Activated CD4-positive, alpha-beta T cell treated with anti-CD3 and anti-CD28 coated beads, Interleukin-2, amount 10 ng/mL, durations not matched to agents 24 days and 14 days (primary cell): Measurements from ENCODE around the gene ARL13B. TPM values are rescaled to one million over a fixed set of nuclear protein-coding genes. Genes with fewer than 3 reads are reported as not detected.
"Not testable (repeated sequence)": the region's sequence is repeated elsewhere in the genome, so short reads cannot be mapped to it uniquely, and the experiment has no call there.

Experiments
- DNase-seq: peaks from one replicate; pipeline ENCODE4 v3.0.0; 2022
- H3K27ac Mint-ChIP-seq: one replicate; pipeline ENCODE4 v1.8.0; 2022; ENCODE audit warnings: mild to moderate bottlenecking, mixed read lengths
- H3K27me3 Mint-ChIP-seq: one replicate; pipeline ENCODE4 v1.8.0; 2022; ENCODE audit warnings: mixed read lengths
- H3K36me3 Mint-ChIP-seq: one replicate; pipeline ENCODE4 v1.8.0; 2022; ENCODE audit warnings: low read depth, mild to moderate bottlenecking, mixed read lengths
- H3K4me1 Mint-ChIP-seq: one replicate; pipeline ENCODE4 v1.8.0; 2021; ENCODE audit warnings: mixed read lengths
- H3K4me3 Mint-ChIP-seq: one replicate; pipeline ENCODE4 v1.8.0; 2022; ENCODE audit warnings: mild to moderate bottlenecking, moderate library complexity, mixed read lengths
- H3K9me3 Mint-ChIP-seq: one replicate; pipeline ENCODE4 v1.8.0; 2021; ENCODE audit warnings: mixed read lengths
- intact Hi-C: fragments of 100-400 bp; cut with micrococcal nuclease; formaldehyde crosslinking; loops from one replicate; pipeline ENCODE4 v1.15.1; 2023
- total RNA-seq: library from RNA; stranded (reverse); gene quantifications from 2 replicates; pipeline ENCODE4 v1.2.3, GENCODE V29; 2022

Gene ARL13B
- 12.2 and 16.6 TPM in 2 replicates for total RNA-seq

DNA sequence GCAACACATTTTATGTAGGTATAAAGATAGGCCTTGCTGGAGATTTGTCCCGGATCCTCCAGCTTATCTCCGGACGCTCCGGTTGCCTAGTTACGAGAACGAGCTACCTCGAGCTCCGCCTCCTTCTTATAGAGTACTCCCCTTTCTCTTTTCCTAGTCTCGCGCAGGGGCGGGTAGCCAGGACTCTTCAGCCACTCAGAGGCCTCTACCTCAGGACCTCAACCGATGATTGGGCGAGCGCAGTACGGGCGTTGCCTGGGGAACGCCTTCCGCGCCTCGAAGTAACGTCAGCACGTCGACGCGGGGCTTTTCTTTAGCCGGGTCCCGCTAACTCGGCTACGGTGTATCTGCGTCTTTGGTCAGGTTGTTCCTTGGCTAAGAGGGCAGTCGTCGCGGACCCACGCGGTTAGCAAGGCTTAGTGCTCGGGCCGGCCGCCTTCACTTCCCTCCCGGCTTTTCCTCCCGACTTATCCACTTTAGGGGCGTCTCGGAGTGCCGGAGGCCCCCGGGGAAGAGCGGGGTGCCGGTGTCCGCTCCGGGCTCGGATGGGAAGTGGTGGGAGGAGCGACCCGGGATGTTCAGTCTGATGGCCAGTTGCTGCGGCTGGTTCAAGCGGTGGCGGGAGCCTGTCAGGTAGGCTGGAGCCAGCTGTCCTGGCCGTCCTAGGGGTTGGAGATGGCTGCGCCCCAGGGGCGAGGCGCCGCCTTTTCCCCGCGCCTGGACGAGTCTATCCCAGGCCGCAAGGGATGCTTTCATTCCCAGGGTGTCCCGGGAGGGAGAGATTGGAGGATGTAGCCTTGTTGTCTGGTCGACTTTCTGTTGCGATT lies at the start of gene ARL13B:
TSS of gene ARL13B (plus strand) at position 306 of the 827 bp plus-strand sequence. CDS start at position 575, 269 bp downstream.
- intact Hi-C loops = loop anchor here (1.0 kb wide), 1 partner anchor 83 kb away; the partner anchor contains the start of gene NSUN3
- Mint-ChIP-seq H3K27me3 (no peaks in the 10 kb centered on the region), H3K4me1 (peaks cover 19% of the 10 kb centered on the region), H3K36me3 (no peaks in the 10 kb centered on the region), H3K9me3 (no peaks in the 10 kb centered on the region), H3K4me3 (peak within 1 kb of the TSS; percentile 90), H3K27ac (peak within 1 kb of the TSS; percentile 91)
- peak; percentile 98 for DNase-seq

DNA sequence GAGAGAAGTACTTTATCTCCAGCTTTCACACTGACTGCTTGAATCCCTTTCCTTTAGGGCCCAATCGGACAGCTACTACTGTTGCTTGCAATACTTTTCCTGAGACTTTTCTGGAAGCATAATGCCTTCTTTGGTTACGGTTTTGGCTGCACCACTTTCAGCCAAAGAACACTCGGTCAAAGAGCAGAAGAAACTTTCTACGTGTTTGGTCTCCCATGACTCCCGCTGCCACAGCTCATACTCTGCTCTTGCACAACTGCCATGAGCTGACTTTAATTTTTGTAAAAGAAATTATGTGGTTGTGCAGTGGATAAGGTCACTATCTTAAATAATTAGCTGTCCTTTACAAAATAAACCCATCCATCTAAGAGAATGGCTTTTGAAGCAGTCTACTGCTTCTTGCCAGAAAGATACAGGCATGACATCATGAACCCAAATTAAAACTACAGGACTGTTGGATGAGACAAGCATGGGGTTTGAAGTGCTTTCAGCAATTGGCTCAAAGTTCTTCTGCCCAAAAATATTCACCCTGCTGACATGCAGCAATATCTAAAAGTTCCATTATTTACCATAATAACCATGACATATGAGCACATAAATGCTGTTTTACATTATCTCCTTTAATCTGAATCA lies 48.2 kb upstream of the ARL13B start:
- intact Hi-C loops = no loop called here
- H3K4me1 Mint-ChIP-seq = no peaks in the 10 kb centered on the region
- H3K27me3 Mint-ChIP-seq = no peaks in the 10 kb centered on the region
- H3K4me3 Mint-ChIP-seq = no peak overlapping the region
- H3K27ac Mint-ChIP-seq = no peak overlapping the region
- no peaks in the 10 kb centered on the region for H3K9me3 Mint-ChIP-seq
- H3K36me3 Mint-ChIP-seq = no peaks in the 10 kb centered on the region
- no peak for DNase-seq

DNA sequence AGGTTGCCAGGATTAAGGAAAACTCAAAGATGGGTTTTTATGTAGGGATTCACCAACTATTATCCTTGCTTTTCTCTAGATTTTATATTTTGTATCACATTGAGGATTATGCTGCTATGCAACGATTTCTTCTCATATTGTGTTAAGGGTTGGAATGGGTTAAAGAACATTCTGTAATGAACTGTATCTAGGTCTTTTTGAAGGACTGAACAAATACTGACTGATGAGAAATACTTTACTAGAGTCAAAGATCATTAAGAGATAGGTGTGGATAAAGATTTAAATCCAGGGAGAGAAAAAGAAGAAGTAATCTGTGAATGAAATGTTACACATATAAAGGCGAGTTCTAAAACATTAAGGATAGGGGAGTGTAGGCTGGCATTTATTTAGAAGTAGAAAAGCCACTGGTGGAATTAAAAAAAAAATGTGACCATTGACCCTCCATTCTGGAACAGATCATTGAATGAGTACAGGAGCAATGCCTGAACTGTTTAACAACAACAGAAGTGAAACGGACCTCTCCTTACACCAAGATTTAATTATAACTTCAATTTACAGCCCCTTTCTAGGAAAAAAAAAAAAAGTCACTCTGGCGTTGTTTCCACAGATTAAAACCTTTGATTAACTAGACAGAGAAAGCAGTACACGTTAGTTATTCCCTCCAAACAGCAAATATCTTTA lies 45.4 kb upstream of the ARL13B start:
- Mint-ChIP-seq H3K9me3 (no peaks in the 10 kb centered on the region), H3K4me3 (no peak overlapping the region), H3K36me3 (no peaks in the 10 kb centered on the region), H3K27ac (no peak overlapping the region), H3K4me1 (no peaks in the 10 kb centered on the region), H3K27me3 (no peaks in the 10 kb centered on the region)
- intact Hi-C loops = no loop called here
- no peak for DNase-seq

DNA sequence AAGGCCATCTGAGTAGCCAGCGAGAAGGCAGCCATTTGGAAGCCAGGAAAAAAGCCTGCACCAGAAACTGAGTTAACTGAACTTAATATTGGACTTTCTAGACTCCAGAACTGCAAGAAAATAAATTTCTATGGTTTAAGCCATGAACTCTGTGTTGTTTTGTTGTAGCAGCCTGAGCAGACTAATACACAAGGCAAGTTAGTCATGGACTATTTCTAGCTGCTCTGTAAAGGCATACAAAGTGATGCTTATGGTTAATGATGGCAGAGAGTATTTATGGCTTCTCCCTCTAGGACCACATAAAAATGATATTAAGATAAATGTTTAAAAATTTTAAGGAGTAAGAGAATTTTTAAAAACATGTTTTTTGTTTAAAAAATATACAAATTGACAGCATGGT lies 43.4 kb upstream of the ARL13B start:
- no peak overlapping the region for H3K4me3 Mint-ChIP-seq
- intact Hi-C loops = no loop called here
- no peaks in the 10 kb centered on the region for H3K36me3 Mint-ChIP-seq
- H3K4me1 Mint-ChIP-seq = no peaks in the 10 kb centered on the region
- H3K27ac Mint-ChIP-seq = no peak overlapping the region
- DNase-seq = no peak
- H3K9me3 Mint-ChIP-seq = no peaks in the 10 kb centered on the region
- no peaks in the 10 kb centered on the region for H3K27me3 Mint-ChIP-seq

DNA sequence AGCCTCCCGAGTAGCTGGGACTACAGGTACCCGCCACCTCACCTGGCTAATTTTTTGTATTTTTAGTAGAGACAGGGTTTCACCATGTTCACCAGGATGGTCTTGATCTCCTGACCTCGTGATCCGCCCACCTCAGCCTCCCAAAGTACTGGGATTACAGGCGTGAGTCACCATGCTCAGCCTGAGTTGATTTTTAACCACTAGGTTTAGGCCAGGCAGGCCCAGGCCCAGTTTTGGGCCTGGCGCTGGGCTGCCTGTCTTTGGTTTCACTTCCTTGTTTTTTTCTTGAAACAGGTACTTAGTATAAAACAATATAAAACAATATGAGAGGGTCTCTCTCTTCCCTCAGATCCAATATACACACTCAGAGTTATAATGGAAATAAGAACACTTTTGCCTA lies 42.5 kb upstream of the ARL13B start:
- DNase-seq, H3K4me1 Mint-ChIP-seq, H3K27ac Mint-ChIP-seq, H3K36me3 Mint-ChIP-seq, H3K9me3 Mint-ChIP-seq, H3K27me3 Mint-ChIP-seq, intact Hi-C loops, H3K4me3 Mint-ChIP-seq: not testable (repeated sequence)

DNA sequence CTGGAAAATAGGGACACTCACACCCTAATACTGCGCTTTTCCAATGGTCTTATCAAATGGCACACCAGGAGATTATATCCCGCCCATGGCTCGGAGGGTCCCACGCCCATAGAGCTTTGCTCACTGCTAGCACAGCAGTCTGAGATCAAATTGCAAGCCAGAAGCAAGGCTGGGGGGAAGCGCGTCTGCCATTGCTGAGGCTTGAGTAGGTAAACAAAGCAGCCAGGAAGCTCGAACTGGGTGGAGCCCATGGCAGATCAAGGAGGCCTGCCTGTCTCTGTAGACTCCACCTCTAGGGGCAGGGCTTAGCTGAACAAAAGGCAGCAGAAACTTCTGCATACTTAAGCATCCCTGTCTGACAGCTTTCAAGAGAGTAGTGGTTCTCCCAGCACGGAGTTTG lies 30.0 kb upstream of the ARL13B start:
- H3K36me3 Mint-ChIP-seq, DNase-seq, H3K27me3 Mint-ChIP-seq, H3K9me3 Mint-ChIP-seq, intact Hi-C loops, H3K4me3 Mint-ChIP-seq, H3K27ac Mint-ChIP-seq, H3K4me1 Mint-ChIP-seq: not testable (repeated sequence)

DNA sequence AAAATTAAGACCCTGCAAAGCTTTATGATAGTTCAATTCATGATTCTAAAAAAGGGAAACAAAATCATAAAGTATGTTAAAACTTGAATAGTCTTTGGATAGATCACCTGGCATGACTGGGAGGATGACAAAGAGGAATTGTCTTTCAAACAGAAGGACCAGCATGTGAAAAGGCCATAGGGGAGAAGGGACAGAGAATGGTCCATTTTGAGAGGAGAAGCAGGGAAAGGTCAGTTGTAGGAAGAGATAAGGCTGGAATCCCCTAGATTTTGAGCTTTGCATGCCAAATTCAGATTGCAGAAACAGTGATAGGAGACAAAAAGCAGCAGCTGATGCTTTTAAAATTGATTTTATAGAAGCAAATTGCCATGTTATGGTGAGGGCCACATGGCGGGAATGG lies 18.9 kb upstream of the ARL13B start:
- no peaks in the 10 kb centered on the region for H3K4me1 Mint-ChIP-seq
- no peak overlapping the region for H3K4me3 Mint-ChIP-seq
- no peak for DNase-seq
- no peak overlapping the region for H3K27ac Mint-ChIP-seq
- peaks cover 3% of the 10 kb centered on the region for H3K9me3 Mint-ChIP-seq
- peaks cover 2% of the 10 kb centered on the region for H3K27me3 Mint-ChIP-seq
- H3K36me3 Mint-ChIP-seq = no peaks in the 10 kb centered on the region
- intact Hi-C loops = no loop called here

DNA sequence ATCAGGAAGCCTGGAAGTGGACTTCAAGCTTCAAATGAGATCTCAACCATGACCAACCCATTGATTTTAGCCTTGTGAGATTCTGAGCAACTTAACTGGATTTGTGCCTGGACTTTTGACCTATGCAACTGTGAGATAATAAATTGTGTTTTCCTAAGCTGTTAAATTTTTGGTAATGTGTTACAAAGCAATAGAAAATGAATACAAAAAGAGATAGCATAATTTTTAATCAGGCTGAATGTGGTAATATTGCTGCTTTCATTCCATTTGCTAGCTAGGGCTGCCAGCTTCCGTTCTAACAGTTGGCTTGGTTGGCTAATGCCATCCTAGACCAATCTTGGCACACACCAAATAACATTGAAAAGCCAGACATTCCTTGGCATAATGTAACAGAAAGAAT lies 18.5 kb upstream of the ARL13B start:
- H3K9me3 Mint-ChIP-seq = peaks cover 6% of the 10 kb centered on the region
- no peak overlapping the region for H3K27ac Mint-ChIP-seq
- no peak for DNase-seq
- intact Hi-C loops = no loop called here
- H3K4me1 Mint-ChIP-seq = no peaks in the 10 kb centered on the region
- H3K27me3 Mint-ChIP-seq = peaks cover 2% of the 10 kb centered on the region
- no peaks in the 10 kb centered on the region for H3K36me3 Mint-ChIP-seq
- no peak overlapping the region for H3K4me3 Mint-ChIP-seq

DNA sequence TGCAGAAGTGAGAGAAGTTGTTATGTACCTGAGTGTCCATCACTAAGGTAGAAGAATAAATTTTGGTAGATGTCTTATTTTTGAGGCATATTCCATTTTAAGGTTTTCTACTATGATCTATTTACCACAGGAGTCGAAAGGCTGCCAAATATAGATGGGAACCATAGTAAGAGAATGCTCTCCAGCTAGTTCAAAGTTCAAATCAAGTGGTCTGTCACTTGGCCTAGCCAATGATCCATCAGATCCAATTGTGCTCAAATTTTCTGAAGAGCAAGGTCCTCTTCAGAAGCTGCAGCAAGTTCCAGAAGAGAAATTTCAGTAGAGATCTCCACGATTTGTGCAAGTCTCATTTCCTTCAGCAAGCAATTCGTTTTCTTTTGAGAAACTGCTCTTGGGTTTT lies 17.2 kb upstream of the ARL13B start:
- intact Hi-C loops = no loop called here
- no peaks in the 10 kb centered on the region for H3K4me1 Mint-ChIP-seq
- no peak for DNase-seq
- H3K27ac Mint-ChIP-seq = no peak overlapping the region
- peaks cover 6% of the 10 kb centered on the region for H3K9me3 Mint-ChIP-seq
- no peaks in the 10 kb centered on the region for H3K36me3 Mint-ChIP-seq
- peaks cover 2% of the 10 kb centered on the region for H3K27me3 Mint-ChIP-seq
- no peak overlapping the region for H3K4me3 Mint-ChIP-seq

DNA sequence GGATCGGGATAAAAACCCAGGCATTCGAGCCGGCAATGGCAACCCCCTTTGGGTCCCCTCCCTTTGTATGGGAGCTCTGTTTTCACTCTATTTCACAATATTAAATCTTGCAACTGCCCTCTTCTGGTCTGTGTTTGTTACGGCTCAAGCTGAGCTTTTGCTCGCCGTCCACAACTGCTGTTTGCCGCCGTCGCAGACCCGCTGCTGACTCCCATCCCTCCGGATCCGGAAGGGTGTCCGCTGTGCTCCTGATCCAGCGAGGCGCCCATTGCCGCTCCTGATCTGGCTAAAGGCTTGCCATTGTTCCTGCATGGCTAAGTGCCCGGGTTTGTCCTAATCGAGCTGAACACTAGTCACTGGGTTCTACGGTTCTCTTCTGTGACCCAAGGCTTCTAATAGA lies 14.8 kb upstream of the ARL13B start:
- intact Hi-C loops, H3K4me3 Mint-ChIP-seq, H3K4me1 Mint-ChIP-seq: not testable (repeated sequence)

DNA sequence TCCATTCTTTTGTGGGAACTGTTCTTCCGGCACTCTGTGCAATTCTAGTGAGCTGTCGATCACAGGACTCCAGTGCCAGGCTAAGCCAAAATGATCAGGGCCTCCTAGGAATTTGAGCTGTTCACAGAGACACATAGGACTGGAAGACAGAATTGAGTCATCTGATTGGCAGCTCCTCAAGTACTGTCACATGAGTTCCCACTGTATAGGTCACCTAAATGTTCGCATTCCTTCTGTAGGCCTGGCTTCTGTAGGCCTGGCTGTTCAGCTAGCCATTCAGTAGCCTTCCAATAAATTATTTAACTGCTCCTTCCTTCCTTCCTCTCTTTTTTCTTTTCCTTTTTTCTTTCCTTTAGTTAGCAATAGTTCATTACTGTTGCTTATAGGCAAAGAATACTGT lies 10.5 kb upstream of the ARL13B start:
- intact Hi-C loops = no loop called here
- no peaks in the 10 kb centered on the region for H3K36me3 Mint-ChIP-seq
- H3K9me3 Mint-ChIP-seq = peaks cover 6% of the 10 kb centered on the region
- DNase-seq = no peak
- no peak overlapping the region for H3K4me3 Mint-ChIP-seq
- H3K27ac Mint-ChIP-seq = no peak overlapping the region
- H3K4me1 Mint-ChIP-seq = peaks cover 10% of the 10 kb centered on the region
- H3K27me3 Mint-ChIP-seq = peaks cover 9% of the 10 kb centered on the region

More for the DNA sequence above, 14.8 kb upstream of the ARL13B start:
- not testable (repeated sequence) for H3K9me3 Mint-ChIP-seq, DNase-seq, H3K27me3 Mint-ChIP-seq, H3K36me3 Mint-ChIP-seq, H3K27ac Mint-ChIP-seq

DNA sequence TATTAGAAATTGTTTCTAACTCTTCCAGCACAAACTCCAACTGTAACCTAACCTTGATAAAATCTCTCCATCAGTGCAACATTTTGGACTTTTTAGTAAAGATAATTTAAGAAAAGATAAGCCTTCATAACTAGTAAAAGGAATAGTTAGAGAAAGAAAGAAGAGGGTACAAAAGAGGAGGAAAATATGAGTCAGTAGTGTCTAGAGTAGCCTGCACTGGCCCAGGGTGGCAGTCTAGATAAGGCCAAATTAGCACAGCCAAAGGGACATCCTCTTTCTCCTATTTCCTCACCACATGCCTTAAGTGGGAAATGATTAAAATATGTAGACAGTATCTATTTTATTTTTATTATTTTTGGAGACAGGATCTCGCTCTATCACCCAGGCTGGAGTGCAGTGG lies 10.0 kb upstream of the ARL13B start:
- DNase-seq = no peak
- peaks cover 10% of the 10 kb centered on the region for H3K4me1 Mint-ChIP-seq
- H3K9me3 Mint-ChIP-seq = peaks cover 6% of the 10 kb centered on the region
- peaks cover 9% of the 10 kb centered on the region for H3K27me3 Mint-ChIP-seq
- H3K27ac Mint-ChIP-seq = no peak overlapping the region
- no peaks in the 10 kb centered on the region for H3K36me3 Mint-ChIP-seq
- intact Hi-C loops = no loop called here
- no peak overlapping the region for H3K4me3 Mint-ChIP-seq

DNA sequence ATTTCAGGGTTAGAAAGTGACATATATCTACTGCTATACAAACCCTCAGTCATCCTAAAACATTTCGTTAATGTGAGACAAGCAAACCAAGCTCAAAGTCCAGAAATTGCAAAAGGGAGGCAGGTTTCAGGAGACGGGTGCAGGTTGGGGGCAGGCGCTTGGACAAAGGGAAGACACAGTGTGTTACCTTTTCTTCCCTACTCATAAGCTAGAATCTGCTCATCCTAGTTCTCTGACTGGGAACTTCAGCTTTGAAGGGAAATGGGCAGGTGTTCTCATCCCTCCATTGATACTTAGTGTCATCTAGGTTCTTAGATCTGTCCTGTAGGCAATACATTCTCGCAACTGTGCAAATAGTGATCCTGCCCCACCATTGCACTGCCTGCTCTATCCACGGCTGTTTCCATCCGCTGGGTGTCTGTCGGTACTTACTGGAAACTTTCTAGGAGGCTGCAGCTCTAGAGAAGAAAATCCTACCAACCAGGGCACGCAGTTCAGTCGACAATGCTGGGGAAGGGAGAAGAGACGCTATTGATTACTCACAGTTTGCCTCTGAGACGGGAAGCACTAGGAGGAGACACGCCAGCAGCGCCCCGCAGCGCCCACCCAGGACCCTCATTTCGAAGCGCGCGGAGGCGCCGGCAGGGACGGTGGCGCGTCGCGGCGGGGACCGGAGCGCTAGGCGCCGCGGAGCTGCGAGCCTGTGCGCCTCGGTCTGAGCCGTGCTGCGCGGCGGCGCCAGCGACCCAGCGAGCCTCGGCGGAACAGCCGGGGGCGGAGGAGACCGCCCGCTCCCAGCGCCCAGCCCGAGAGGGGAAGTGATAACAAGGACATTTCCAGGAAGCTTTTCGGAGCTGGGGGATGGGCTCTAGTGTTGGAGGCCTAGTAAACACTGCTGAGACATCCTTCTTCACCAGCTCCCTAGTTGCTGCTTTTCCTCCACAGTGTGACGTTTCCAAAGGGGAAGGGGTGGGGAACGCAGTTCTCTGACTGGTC lies 6.5 kb upstream of the ARL13B start, which contains the start of gene PROS1:
TSS of gene PROS1 (minus strand) at position 766 of the 996 bp plus-strand sequence. CDS start at position 619, 147 bp downstream.
- Mint-ChIP-seq H3K27me3 (peaks cover 9% of the 10 kb centered on the region), H3K27ac (peak within 1 kb of the TSS; percentile 75)
- intact Hi-C loops = loop anchor here (2.0 kb wide), 1 partner anchor 37 kb away; no protein-coding TSS in a partner anchor

More for the DNA sequence above, 6.5 kb upstream of the ARL13B start, which contains the start of gene PROS1:
- peak; percentile 87 for DNase-seq
- Mint-ChIP-seq H3K4me3 (peak within 1 kb of the TSS; percentile 80), H3K4me1 (peaks cover 13% of the 10 kb centered on the region), H3K9me3 (no peaks in the 10 kb centered on the region), H3K36me3 (no peaks in the 10 kb centered on the region)
